Activated effector memory CD4-positive, alpha-beta T cell treated with Interleukin-2 at 50 U/mL for 16 hours (primary cell): ENCODE measurements around the gene BICDL1.

ENCODE experiments used
- DNase-seq: peaks from one replicate; pipeline ENCODE4 v3.0.0-alpha.2; 2020

Gene BICDL1

DNA sequence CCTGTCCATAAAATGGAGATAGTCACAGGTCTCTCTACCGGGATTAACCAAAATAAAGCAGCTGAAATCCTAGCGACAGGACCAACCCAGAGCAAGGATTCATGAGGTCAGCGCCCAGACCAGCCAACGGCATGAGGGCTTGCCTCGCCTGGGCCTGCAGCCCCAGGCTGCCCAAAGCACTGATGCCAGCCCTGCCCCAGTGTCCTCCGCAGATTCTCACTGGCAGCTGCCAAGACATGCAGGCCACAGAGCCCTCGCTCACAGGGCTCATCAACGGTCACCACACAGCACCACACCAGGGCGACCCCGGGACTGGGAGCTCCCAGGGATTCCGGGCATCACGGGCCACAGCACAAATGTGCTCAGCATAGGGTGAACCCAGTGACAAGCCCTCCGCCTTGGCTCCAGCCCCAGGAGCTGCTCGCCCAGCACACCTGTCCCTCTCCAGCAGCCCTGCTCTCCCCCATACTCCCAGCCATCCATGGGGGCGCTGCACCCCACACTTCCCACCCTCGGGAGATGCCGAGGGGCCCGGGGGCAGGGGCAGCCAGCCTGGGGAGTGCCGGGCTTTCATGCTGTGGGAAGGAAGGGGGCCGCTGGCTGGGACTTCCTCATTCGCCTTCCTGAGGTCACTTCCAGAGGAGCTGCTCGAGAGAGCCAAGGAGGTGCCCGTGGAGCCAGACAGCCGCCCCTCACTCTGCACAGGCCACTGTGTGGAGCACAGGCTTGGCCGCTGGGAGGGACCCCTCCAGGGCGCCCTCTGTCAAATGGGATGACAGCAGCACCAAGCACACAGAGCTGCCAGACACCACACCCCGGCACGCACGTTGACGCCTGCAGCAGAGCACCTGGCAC, 113.4 kb downstream of the BICDL1 start:
- no peak for DNase-seq

DNA sequence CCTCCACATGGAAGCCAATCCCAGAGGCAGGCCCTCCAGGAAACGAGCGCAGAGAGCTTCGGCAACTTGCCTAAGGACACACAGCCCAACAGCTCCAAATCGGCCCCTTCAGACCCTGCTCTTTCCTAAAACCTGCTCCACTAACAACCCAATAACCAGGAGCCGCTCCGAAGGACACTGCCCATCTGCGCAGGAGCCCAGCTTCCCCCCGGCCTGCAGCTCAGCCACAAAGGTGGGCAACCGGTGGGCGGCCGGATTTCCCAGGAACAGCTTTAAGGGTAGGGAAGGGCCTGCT, 114.0 kb downstream of the BICDL1 start:
- DNase-seq = no peak

DNA sequence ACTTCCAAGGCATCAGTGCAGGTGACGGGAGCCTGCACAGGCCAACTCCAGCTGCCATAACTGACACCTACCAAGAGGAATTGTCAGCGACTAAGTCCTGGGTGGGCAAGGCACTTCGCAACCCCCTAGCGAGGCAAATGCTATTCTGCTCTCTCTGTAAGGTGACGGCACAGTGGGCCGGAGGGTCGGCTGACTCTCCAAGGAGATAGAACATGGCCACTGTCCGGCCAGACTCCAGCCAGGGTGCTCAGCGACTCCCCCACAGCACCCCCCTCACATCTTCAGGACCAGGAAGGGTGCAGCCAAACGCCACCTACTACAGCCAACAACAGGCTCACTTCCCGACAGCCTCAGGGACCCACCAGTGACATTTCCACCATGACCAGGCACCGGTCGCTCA, 114.3 kb downstream of the BICDL1 start:
- no peak for DNase-seq

DNA sequence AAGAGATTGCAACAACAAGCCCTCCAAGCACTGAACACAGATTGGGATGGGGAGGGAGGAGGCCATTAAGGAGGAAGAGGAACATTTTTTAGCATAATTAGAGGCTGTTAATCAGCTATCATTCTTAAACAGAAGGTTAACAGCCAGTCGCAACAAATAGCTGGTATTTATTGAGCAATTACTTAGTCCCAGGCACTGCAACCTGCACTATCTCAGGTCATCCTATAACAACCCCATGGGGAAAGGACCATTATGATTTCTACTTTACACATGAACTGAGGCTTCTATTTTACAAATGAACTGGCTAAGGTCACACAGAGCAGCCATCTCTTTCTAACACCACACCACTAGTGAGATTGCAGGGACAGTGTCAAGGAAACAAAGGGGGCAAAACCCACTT, 117.1 kb downstream of the BICDL1 start:
- no peak for DNase-seq

DNA sequence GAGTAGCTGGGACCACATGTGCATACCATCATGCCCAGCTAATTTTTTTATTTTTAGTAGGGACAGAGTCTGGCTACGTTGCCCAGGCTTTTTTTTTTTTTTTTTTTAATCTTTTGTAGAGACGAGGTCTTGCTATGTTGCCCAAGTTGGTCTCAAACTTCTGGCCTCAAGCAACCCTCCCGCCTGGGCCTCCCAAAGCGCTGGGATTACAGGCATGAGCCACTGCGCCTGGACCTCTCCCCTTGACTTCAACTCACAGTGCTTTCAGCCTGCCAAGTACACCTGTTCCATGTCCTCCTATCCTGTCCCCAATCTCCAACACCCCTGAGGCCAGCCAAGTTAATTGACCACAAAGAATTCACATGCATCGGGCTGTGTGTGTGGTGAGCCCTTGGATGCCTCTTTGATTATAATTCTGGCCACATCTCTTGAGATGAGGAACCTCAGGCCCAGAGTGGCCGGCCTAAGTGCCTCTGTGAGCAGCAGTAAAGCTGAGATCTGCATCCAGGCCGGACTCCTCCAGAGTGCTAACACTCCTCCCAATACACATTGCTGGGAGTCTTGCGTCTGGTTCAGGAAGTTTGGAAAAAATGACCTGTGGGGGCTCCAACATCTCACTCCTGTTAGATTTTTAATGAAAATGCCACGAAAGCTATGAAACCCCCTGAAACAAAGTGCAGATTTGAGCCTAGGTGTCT, 120.7 kb downstream of the BICDL1 start:
- DNase-seq = no peak

DNA sequence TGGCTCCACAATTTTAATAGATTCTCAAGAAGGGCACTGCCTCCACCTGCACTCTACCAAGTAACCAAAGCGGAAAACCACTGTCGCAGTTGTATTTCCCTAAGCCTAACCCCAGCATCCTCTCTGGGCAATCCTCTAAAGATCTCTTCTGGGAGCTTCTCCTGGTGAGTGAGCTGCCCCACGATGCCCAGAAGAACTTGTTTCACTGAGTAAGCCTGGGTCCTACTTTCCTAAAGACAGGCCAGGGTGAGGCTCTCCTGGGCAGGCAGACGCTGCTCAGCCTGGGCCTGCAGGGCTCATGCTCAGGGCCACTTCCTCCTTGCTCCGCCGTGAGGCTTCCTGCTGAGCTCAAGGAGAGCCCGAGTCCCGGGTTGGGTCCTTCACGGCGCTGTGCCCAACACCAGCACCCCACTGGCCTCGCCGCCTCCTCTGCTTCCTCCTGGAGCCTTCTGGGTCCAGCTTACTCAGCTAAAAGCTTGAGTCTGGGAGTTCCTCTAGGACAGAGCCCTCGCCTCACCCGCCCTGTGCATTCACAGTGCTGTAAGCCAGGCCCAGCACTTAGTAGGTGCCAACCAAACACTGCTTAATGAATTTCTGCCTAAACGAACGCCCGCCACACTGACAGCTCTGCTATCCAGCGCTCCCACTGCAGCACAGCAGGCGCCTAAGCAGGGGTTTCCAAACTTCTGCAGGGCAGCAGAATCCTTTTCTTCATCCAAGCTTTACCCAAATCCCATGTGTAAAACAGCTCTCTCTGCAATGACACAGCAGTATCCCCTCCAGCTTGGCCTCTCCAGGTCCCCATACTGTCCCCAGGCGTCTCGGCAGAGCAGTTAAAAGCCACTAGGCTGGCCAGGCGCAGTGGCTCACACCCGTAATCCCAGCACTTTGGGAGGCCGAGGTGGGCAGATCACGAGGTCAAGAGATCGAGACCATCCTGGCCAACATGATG, 121.8 kb downstream of the BICDL1 start:
- DNase-seq = peak; percentile 34

DNA sequence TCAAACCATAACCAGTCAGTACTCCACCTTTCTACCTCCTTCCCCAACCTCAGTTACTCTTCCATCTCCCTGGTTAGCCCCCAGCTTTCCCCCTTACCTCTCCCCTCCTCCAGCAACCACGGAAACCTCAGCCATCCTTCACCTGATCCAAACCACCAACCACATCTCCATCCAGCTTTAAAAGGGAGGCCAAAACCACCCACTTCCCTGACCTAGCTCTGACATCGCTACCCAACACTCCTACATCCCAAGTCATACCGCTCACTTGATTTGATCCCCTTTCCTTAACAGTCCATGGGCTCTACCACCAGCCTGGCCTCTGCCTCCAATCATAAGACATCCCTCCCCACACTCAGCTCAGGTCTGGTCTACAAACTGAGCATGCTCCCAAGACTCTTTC, 126.0 kb downstream of the BICDL1 start:
- no peak for DNase-seq

DNA sequence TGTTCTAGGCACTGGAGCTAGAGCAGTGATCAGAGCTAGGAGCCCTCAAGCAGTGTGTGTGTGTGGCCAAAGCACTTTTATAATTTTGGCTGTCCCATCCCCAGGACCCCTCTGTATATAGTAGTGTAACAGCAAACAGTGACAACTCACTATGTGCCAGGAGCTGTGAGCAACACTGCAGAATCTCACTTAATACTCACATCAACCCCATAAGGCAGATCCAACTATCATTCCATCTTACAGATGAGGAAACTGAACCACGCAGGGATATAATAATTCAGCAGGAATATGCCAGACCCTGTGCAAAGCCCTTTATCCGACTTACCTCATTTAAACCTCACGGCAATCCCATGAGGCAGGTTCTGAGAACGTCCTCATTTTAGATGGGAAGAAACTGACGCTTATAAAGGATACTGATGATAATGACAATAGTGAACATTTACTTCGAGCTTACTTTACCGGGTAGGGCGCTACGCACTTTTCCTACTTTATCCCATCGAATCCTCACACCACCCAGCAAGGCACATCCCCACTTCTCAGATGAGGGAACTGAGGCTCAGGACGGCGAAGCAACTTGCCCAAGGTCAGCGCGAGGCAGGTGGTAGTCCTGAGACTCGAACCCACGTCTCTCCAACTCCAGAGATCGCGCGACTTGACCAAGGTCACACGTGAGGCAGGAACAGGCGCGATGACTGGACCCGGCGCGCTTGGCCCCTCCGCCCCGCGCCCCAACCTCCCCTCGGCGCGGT, 126.8 kb downstream of the BICDL1 start:
- no peak for DNase-seq

DNA sequence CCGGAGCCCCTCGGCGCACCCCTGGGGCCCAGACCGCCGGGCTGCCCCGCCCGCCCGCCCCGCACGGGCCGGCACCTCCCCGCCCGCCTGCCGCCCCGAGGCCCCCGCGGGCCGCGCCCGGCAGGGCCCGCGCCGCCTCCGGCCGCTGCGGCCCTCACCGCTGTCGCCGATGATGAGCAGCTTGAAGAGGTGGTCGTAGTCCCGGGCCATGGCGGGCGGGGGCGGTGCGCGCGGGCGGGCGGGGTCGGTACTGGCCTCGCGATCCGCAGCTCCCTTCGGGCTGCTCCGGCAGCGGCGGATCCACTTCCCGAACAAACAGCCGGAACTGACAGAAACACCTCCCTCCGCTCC, 127.4 kb downstream of the BICDL1 start, which contains the start of gene RAB35:
RAB35 (minus strand) TSS at position 313 of the 351 bp plus-strand sequence; CDS start at position 210, 103 bp downstream.
- DNase-seq = no peak

DNA sequence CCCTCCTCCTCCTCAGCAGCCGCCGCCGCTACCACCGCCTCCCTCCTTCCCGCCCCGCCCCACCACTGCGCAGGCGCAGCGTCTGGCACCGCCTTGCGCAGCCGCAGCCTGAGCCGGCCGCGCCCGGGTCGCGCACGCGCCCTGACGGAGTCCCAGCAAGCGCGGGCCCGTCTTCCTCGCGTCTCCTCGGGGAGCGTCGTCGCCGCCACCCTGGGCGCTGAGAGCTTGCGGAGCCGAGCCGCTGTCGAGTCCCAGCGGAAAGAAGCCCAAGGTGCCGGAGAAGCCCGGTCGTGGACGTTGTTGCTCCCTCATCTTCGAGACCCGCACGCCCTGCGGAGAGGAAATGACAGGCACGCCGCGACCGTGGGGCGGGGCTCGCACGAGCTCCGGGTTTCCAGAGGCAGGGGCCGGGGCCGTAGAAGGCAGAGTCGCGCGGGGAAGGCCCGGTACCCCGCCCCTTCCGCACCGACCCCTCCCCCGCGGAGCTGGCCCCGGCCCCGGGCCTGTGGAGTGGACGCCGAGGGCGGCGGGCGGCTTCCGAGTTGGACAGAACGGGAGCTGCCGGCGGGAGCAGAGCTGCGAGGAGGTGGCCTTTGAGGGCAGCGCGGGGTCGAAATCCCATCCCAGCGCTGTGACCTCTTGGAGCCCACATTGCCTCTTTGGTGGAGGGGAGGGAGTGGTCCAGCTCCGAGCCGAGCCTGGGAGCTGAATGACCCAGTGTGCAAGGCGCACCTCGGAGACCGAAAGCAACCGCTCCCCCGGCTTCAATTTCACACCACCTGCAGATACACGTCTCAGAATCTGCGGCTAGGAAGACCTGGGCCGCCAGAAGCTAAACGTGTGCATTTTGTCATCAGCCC, 128.0 kb downstream of the BICDL1 start:
- peak; percentile 97 for DNase-seq

DNA sequence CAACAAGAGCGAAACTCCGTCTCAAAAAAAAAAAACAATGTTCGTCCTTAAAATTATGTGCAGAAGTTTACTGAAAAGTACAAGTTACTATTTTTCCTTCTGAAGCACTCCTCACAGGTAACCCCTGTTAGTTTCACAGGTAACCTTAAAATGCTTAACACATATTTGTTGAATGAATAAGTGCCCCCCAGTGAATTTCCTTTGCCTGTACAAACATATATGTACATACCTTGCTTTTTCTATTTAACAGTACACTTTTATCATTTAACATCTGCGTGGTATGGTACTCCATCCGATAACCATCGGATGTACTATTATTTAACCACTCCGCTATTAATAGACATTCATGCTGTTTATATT, 128.9 kb downstream of the BICDL1 start:
- DNase-seq = no peak

DNA sequence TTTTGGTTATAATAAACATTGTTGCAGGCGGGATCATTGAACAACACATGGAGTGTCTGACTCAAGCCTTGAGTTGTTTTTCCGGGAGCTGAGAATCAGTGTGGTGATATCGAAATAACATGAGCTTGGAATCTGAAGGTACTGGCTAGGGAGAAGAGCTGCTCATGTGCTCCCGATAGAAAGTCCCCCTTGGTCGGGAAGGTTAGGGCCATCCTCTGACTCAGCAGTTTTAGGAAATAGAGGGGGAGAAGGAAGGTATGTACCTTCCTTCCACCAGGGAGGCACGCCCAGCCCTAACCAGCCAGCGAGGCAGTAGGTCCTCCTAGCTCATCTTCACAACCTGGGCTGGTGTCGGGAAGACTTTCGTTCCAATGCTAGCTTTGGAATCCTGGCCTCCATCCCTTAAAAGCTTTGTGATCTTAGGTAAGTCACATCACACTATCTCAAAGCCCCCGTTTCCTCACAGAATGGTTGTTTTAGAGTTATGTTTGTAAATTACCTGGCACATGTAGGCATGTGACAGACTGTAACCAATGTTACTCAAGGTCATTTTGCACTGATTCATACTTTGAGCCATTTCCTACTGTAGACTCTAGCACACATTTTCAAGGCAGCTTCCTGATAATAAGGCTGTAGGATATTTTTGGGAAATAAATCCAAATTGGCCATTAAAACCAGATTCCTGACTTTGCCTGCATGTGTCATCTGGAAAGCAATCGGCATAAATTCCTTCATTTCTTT, 129.5 kb downstream of the BICDL1 start:
- no peak for DNase-seq

DNA sequence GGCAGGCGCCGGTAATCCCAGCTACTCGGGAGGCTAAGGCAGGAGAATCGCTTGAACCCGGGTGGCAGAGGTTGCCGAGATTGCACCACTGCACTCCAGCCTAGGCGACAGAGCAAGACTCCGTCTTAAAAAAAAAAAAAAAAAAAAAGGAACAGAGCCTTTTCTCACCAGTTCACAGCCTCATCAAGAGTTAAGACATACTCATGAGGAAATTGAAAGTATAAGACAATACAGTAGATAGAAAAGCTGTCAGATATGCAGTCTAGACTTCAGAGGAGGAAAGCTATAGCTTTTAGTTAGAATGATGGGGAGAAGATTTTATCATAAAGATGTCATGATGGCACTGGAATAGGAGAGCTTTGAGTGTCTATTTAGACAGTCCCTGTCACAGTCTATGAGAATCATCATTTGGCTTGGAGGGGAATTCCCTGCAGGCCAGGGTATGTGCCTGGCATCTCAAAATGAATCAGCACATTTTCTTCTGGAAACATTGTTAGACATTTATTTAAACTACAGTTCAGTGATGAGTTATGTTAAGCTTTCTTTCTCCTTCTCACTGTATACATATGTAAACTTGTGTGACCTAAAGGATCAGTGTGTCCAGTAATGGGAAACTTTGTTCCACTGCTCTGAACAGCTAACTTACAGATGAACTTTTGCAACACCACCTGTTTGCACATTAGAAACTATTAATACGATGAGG, 130.4 kb downstream of the BICDL1 start:
- DNase-seq = no peak

DNA sequence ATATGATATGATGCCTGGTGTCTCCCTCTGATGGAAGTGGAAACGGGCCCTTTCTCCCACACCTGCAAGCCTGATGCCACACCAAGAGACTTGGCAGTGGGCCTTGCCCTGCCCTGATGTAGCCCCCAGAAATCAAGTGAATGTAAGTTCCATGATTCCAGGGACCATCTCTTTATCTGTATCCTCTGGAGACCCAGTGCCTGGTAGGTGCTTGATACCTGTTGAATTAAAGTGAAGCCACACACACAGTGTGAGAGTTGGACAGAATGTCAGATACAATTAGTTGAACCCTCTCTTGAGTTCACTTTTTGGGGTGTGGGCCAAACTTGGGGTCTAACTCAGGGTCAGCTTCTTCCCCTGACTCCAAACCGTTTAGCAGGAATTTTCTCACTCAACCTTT, 132.3 kb downstream of the BICDL1 start:
- DNase-seq = no peak

DNA sequence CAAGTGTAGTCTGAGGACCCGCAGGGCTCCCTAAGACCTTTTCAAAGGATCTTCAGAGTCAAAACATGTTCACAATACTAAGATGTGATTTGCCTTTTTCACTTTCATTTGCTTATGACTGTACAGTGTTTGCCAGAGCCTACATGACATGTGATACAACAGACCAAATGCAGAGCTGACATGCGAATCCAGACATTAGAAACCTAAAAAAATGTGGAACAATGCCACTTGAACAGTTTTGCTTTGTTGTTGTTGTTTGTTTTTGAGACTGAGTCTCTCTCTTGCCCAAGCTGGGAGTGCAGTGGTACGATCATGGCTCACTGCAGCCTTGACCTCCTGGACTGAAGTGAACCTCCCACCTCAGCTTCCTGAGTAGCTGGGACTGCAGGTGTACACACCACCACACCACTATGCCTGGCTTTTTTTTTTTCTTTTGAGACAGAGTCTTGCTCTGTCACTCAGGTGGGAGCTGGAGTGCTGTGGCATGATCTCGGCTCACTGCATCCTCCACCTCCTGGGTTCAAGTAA, 132.8 kb downstream of the BICDL1 start:
- DNase-seq = no peak

DNA sequence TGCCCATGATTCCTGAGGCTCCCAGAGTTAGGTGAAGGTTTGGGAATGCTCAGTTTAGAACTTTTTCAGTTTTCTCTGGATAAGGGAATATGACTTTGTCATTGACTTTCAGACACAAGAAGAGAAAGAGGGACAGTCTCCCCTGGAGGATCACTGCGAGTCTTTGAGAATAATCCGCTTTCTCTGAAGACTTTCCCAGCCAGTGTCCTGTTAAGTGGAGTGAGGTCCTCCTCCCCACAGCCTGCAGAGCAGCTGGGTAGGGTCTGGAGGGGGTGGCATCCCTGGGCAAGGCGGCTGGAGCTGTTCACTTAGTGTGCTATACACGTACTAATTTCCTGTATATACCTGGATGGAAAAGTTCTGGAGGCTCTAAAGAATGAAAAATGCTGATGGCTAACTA, 136.0 kb downstream of the BICDL1 start:
- DNase-seq = no peak

DNA sequence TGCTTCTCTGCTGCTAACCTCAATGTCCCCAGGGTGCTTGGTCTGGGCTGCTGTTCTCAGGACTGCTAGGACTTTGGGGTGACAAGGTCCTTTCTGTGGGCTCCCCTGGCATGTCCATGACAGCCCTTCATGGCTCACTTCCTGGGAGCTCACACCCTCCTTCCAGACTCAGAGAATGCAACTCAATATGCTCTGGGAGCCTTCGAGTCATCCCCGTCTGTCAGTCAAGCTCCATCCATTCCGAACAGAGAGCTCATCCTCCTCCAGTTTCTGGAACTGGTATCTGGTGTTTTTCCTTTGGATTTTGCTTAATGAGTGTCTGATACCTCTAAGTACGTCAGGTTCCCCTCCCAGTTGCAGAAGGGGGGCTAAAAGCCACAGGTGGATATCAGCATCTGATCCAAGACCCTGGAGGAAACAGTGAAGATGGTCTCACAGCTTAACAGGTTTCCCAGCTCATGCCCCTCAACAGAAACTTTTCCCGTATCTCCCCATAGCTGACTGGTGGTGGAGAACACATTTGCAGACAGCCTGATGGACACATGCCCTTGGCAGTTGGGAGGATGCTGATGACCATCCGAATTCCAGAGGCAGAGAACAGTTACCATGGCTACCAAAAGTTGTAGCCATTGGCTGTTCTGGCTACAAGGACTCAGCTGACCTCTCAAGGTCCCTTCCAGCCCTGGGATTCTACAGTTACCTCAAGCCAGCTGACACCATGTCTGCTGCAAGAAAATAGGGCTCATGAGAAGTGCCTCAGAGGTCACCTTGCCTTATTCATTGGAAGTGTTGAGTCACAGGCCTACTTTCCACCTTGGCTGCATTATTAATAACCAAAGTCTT, 137.0 kb downstream of the BICDL1 start:
- no peak for DNase-seq

DNA sequence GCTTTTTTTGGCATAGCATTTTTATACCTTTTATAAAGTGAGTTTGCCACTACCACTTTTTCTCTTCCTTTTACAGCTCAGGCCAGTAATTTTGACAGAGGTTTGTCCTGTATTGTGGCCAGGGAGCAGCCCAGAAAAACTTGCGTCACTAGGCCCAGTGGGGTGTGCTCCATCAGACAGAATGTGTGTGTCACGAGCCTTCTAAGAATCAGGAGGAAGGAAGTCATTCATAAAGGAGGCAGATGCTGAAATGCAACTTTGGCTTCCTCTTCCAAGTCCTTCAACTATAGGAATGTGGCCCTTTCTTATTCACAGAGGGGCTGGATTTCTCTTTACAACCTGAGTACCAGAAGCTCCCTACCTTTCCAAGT, 137.6 kb downstream of the BICDL1 start:
- DNase-seq = no peak

DNA sequence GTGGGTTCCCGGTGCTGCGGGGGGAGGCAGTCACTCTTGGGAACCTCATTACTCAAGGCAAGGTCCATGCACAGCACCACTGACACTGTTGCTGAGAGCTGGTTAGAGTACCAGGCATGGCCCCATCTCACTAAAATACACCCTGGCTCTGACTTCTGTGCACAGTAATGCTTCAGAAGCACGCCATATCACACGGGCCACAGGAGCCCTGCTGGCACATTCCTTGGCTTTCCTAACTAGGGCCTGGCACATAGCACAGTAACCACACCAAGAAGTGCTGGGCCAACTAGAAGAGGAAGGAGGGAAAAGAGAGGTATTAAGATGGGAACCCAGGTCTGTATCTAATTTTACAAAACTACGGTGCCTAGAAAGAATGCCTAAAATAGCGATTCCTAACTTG, 141.0 kb downstream of the BICDL1 start:
- no peak for DNase-seq
